ENCODE measurements around the gene TBC1D24. TPM values are rescaled to one million over a fixed set of nuclear protein-coding genes. Genes with fewer than 3 reads are reported as not detected.
"Not testable (repeated sequence)": the region's sequence is repeated elsewhere in the genome, so short reads cannot be mapped to it uniquely, and the experiment has no call there.

Gene TBC1D24
- total and polyA plus RNA-seq, 4 donors: 9.0 to 35.7 (median 23.3) TPM

GRCh38 chr16:2532494-2533141 is 57.7 kb downstream of the TBC1D24 start:
- H3K9ac ChIP-seq (ENCODE audit: insufficient read depth in 1 of 2, low read length in 2 of 2): peak overlapping the region; percentile 82 to 86
- WGBS, 2 donors: 1% methylated on average over 37 of the region's 37 CpGs
- no peaks in the 10 kb centered on the region for H3K27me3 ChIP-seq (ENCODE audit: control insufficient read depth in 3 of 3, insufficient read depth in 3 of 3, low read length in 2 of 3)
- peak overlapping the region; percentile 79 to 90 for H3K27ac ChIP-seq (ENCODE audit: low read depth in 1 of 2, low read length in 1 of 2)
- ATAC-seq (ENCODE audit: insufficient read depth, low FRiP score) (peak; percentile 9), DNase-seq (peak; percentile 66 to 73 (median 73))
- no peak for TF ChIP-seq CTCF (IDR thresholded peaks at IDR 0.05; ENCODE audit: control extremely low read depth, extremely low read depth)
- peak overlapping the region; percentile 48 for H3K4me3 ChIP-seq
- H3K36me3 ChIP-seq (ENCODE audit: control insufficient read depth in 4 of 4, insufficient read depth in 4 of 4, low read length in 4 of 4): peaks cover 0 to 24% (median 7%) of the 10 kb centered on the region in 4 donors
- peaks cover 0 to 12% (median 8%) of the 10 kb centered on the region in 5 donors for H3K4me1 ChIP-seq (ENCODE audit: control insufficient read depth in 5 of 5, insufficient read depth in 5 of 5, low read length in 5 of 5)
- no peaks in the 10 kb centered on the region for H3K9me3 ChIP-seq (ENCODE audit: control insufficient read depth in 4 of 4, insufficient read depth in 3 of 4, low read length in 3 of 4)

DNA sequence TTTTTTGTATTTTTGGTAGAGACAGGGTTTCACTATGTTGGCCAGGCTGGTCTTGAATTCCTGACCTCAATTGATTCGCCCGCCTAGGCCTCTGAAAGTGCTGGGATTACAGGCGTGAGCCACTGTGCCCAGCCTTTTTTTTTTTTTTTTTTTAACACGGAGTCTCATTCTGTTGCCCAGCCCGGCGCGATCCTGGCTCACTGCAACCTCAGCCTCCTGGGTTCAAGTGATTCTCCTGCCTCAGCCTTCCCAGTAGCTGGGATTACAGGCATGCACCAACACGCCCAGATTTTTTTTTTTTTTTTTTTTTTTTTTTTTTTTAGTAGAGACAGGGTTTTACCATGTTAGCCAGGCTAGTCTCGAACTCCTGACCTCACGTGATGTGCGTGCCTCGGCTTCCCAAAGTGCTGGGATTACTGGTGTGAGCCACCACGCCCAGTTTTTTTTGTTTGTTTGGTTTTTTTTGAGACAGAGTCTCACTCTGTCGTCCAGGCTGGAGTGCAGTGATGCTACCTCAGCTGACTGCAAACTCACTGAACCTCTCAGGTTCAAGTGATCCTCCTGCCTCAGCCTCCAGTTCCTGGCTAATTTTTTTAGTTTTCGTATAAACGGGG is 58.3 kb downstream of the TBC1D24 start:
- peaks cover 0 to 12% (median 8%) of the 10 kb centered on the region in 5 donors for H3K4me1 ChIP-seq (ENCODE audit: control insufficient read depth in 5 of 5, insufficient read depth in 5 of 5, low read length in 5 of 5)
- 30 to 32% methylated on average over 15 to 16 of the region's 16 CpGs for WGBS, 2 donors
- ATAC-seq (ENCODE audit: insufficient read depth, low FRiP score): not testable (repeated sequence)

DNA sequence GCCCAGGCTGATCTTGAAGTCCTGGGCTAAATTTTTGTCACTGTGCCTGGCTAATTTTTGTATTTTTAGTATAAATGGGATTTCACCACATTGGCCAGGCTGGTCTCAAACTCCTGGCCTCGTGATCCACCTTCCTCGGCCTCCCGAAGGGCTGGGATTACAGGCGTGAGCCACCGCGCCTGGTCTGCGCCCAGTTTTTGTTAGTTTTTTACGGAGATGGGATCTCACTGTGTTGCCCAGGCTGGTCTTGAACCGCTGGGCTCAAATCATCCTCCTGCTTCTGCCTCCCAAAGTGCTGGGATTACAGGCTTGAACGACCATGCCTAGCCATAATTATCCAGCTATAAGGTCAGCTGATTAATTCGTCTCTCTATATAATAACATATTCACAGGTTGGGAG is 59.0 kb downstream of the TBC1D24 start:
- Histone ChIP-seq H3K27me3 (ENCODE audit: control insufficient read depth in 3 of 3, insufficient read depth in 3 of 3, low read length in 2 of 3) (no peaks in the 10 kb centered on the region), H3K36me3 (ENCODE audit: control insufficient read depth in 4 of 4, insufficient read depth in 4 of 4, low read length in 4 of 4) (peaks cover 0 to 11% (median 2%) of the 10 kb centered on the region in 4 donors), H3K27ac (ENCODE audit: low read depth in 1 of 2, low read length in 1 of 2) (no peak overlapping the region), H3K4me3 (no peak overlapping the region), H3K9ac (ENCODE audit: insufficient read depth in 1 of 2, low read length in 2 of 2) (no peak overlapping the region), H3K4me1 (ENCODE audit: control insufficient read depth in 5 of 5, insufficient read depth in 5 of 5, low read length in 5 of 5) (peaks cover 0 to 15% (median 8%) of the 10 kb centered on the region in 5 donors), H3K9me3 (ENCODE audit: control insufficient read depth in 4 of 4, insufficient read depth in 3 of 4, low read length in 3 of 4) (no peaks in the 10 kb centered on the region)
- no peak for TF ChIP-seq CTCF (IDR thresholded peaks at IDR 0.05; ENCODE audit: control extremely low read depth, extremely low read depth)
- ATAC-seq (ENCODE audit: insufficient read depth, low FRiP score) (no peak), DNase-seq (no peak)
- WGBS, 2 donors: 89 to 91% methylated on average over 11 of the region's 11 CpGs

More for the DNA sequence above, 58.3 kb downstream of the TBC1D24 start:
- not testable (repeated sequence) for H3K4me3 ChIP-seq; H3K9me3 ChIP-seq (ENCODE audit: control insufficient read depth in 4 of 4, insufficient read depth in 3 of 4, low read length in 3 of 4); DNase-seq; H3K27me3 ChIP-seq (ENCODE audit: control insufficient read depth in 3 of 3, insufficient read depth in 3 of 3, low read length in 2 of 3)
- Histone ChIP-seq H3K36me3 (ENCODE audit: control insufficient read depth in 4 of 4, insufficient read depth in 4 of 4, low read length in 4 of 4) (peaks cover 0 to 18% (median 5%) of the 10 kb centered on the region in 4 donors), H3K27ac (ENCODE audit: low read depth in 1 of 2, low read length in 1 of 2) (peak overlapping the region; percentile 79 to 90), H3K9ac (ENCODE audit: insufficient read depth in 1 of 2, low read length in 2 of 2) (peak overlapping the region in 1 of 2 donors; percentile 82)

DNA sequence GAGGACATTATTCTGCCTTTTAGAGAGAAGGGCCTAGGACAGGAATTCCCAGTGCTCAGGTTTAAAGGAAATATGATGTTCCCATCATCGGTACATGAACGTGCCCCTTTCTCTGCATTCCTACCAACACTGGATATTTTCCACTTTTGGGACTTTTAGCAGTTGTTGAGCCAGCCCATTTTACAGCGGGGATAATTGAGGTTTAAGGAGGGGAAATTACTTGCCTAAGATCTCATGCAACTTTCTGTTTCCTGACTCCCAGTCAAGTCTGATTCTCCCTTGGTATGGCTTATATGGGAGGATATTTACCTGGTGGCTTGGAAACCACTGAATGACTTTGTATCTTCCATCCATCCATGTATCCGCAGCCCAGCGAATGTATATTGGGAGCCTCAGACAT is 59.4 kb downstream of the TBC1D24 start:
- not testable (repeated sequence) for H3K9me3 ChIP-seq (ENCODE audit: control insufficient read depth in 4 of 4, insufficient read depth in 3 of 4, low read length in 3 of 4); H3K9ac ChIP-seq (ENCODE audit: insufficient read depth in 1 of 2, low read length in 2 of 2); H3K36me3 ChIP-seq (ENCODE audit: control insufficient read depth in 4 of 4, insufficient read depth in 4 of 4, low read length in 4 of 4); DNase-seq; H3K27ac ChIP-seq (ENCODE audit: low read depth in 1 of 2, low read length in 1 of 2); H3K4me3 ChIP-seq; ATAC-seq (ENCODE audit: insufficient read depth, low FRiP score); H3K27me3 ChIP-seq (ENCODE audit: control insufficient read depth in 3 of 3, insufficient read depth in 3 of 3, low read length in 2 of 3)
- WGBS, 2 donors: 93 to 94% methylated on average over 5 of the region's 5 CpGs
- H3K4me1 ChIP-seq (ENCODE audit: control insufficient read depth in 5 of 5, insufficient read depth in 5 of 5, low read length in 5 of 5): peaks cover 2 to 18% (median 8%) of the 10 kb centered on the region in 5 donors

All from lung (tissue), 12 donors.